ENCODE measurements around the gene CHAC2. TPM values are rescaled to one million over a fixed set of nuclear protein-coding genes. Genes with fewer than 3 reads are reported as not detected.

CHAC2 gene
- total and polyA plus RNA-seq, 2 of the 13 experiments (the other 11 are each of a cell fraction or from before 2014, with no cell fraction given), result 1.7 to 10.7 TPM

DNA sequence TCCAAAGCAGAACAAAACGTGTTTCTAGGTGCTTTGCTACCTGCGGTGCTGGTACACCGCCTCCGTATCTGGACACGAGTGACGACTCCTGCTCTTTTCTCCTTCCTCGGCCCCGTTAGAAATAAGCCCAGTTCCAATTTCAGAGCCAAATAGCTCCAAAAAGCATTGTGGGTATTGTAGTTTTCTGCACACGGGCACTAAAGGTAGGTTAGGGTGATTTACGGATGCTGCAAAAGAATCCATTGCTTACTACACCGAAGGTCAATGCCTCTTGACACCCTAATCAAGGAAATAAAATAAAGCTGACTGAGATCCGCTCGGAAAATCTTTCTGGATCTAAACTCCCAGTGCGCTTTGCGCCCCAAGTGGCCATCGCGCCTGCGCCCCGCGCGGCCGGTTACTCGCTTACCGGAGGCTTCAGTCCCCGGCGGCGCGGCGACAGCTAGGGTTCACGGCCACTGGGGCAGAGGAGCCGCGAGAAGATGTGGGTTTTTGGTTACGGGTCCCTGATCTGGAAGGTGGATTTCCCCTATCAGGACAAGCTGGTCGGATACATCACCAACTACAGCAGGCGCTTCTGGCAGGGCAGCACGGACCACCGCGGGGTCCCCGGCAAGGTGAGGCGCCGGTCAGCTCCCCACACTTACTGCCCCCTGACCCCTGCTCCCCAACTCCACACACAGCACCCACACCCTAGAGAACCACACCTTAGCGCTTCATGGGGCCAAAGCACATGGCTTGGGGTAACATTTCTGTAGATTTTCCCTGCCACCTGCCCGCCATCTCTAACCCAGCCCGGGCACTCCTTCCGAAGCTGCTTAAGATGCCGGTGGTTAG lies at the start of gene CHAC2 (continued):
- TF ChIP-seq, protein P1, sequence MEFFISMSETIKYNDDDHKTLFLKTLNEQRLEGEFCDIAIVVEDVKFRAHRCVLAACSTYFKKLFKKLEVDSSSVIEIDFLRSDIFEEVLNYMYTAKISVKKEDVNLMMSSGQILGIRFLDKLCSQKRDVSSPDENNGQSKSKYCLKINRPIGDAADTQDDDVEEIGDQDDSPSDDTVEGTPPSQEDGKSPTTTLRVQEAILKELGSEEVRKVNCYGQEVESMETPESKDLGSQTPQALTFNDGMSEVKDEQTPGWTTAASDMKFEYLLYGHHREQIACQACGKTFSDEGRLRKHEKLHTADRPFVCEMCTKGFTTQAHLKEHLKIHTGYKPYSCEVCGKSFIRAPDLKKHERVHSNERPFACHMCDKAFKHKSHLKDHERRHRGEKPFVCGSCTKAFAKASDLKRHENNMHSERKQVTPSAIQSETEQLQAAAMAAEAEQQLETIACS (CRISPR knock-in tag; IDR thresholded peaks at IDR 0.05), result no peak
- TF ChIP-seq ZFP36 (IDR thresholded peaks at IDR 0.05; ENCODE audit: borderline replicate concordance, low read depth, low read length, partially characterized antibody) (no peak), HNRNPLL (IDR thresholded peaks at IDR 0.05; ENCODE audit: low read depth, low read length, poor library complexity, severe bottlenecking) (peak; percentile 70), ZNF441 (CRISPR knock-in tag; IDR thresholded peaks at IDR 0.05; ENCODE audit: borderline replicate concordance) (no peak), ZBTB7A (CRISPR knock-in tag; IDR thresholded peaks at IDR 0.05) (no peak), ATM (IDR thresholded peaks at IDR 0.05; ENCODE audit: borderline replicate concordance) (no peak), GABPB1 (CRISPR knock-in tag; IDR thresholded peaks at IDR 0.05) (peak; percentile 75; the same call in 1 of the 2 replicates), POGZ (CRISPR knock-in tag; IDR thresholded peaks at IDR 0.05) (peak; percentile 73; the same call in 1 of the 2 replicates), ZNF660 (CRISPR knock-in tag; IDR thresholded peaks at IDR 0.05; ENCODE audit: borderline replicate concordance, low read depth) (no peak), RBM39 (IDR thresholded peaks at IDR 0.05; ENCODE audit: low read depth, low read length, poor library complexity, severe bottlenecking) (peak; percentile 33), ZNF382 (CRISPR knock-in tag; IDR thresholded peaks at IDR 0.05; ENCODE audit: borderline replicate concordance) (no peak), ZSCAN12 (CRISPR knock-in tag; IDR thresholded peaks at IDR 0.05) (no peak), ETV6 (CRISPR knock-in tag; conservative IDR thresholded peaks at IDR 0.05) (no peak; the same call in 1 of the 2 replicates)
- TF ChIP-seq, protein P2, sequence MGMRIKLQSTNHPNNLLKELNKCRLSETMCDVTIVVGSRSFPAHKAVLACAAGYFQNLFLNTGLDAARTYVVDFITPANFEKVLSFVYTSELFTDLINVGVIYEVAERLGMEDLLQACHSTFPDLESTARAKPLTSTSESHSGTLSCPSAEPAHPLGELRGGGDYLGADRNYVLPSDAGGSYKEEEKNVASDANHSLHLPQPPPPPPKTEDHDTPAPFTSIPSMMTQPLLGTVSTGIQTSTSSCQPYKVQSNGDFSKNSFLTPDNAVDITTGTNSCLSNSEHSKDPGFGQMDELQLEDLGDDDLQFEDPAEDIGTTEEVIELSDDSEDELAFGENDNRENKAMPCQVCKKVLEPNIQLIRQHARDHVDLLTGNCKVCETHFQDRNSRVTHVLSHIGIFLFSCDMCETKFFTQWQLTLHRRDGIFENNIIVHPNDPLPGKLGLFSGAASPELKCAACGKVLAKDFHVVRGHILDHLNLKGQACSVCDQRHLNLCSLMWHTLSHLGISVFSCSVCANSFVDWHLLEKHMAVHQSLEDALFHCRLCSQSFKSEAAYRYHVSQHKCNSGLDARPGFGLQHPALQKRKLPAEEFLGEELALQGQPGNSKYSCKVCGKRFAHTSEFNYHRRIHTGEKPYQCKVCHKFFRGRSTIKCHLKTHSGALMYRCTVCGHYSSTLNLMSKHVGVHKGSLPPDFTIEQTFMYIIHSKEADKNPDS (CRISPR knock-in tag; IDR thresholded peaks at IDR 0.05), result no peak
- TF ChIP-seq, protein P3, sequence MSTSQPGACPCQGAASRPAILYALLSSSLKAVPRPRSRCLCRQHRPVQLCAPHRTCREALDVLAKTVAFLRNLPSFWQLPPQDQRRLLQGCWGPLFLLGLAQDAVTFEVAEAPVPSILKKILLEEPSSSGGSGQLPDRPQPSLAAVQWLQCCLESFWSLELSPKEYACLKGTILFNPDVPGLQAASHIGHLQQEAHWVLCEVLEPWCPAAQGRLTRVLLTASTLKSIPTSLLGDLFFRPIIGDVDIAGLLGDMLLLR (CRISPR knock-in tag; IDR thresholded peaks at IDR 0.05), result peak; percentile 59; the same call in 1 of the 2 replicates
- TF ChIP-seq, protein P4, sequence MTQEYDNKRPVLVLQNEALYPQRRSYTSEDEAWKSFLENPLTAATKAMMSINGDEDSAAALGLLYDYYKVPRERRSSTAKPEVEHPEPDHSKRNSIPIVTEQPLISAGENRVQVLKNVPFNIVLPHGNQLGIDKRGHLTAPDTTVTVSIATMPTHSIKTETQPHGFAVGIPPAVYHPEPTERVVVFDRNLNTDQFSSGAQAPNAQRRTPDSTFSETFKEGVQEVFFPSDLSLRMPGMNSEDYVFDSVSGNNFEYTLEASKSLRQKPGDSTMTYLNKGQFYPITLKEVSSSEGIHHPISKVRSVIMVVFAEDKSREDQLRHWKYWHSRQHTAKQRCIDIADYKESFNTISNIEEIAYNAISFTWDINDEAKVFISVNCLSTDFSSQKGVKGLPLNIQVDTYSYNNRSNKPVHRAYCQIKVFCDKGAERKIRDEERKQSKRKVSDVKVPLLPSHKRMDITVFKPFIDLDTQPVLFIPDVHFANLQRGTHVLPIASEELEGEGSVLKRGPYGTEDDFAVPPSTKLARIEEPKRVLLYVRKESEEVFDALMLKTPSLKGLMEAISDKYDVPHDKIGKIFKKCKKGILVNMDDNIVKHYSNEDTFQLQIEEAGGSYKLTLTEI (CRISPR knock-in tag; conservative IDR thresholded peaks at IDR 0.05), result no peak
- TF ChIP-seq, protein P5, sequence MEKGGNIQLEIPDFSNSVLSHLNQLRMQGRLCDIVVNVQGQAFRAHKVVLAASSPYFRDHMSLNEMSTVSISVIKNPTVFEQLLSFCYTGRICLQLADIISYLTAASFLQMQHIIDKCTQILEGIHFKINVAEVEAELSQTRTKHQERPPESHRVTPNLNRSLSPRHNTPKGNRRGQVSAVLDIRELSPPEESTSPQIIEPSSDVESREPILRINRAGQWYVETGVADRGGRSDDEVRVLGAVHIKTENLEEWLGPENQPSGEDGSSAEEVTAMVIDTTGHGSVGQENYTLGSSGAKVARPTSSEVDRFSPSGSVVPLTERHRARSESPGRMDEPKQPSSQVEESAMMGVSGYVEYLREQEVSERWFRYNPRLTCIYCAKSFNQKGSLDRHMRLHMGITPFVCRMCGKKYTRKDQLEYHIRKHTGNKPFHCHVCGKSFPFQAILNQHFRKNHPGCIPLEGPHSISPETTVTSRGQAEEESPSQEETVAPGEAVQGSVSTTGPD (CRISPR knock-in tag; IDR thresholded peaks at IDR 0.05), result no peak
